Liver (tissue), 9 donors: Measurements from ENCODE around the gene TIMMDC1. TPM values are rescaled to one million over a fixed set of nuclear protein-coding genes. Genes with fewer than 3 reads are reported as not detected.

Experiments
- DNase-seq: peaks from one replicate; pipeline ENCODE4 v3.0.0-alpha.2; 2017; ENCODE audit warnings: low spot score
- H3K27ac ChIP-seq, 2 donors: one replicate each; pipeline ENCODE4 v1.7.0; 2013; ENCODE audit warnings: inconsistent platforms in 2 of 2, low read length in 2 of 2, control low read depth in 1 of 2, low read depth in 1 of 2, mild to moderate bottlenecking in 1 of 2
- H3K27me3 ChIP-seq, 4 donors: one replicate each; pipeline versions ENCODE4 v1.6.1 to v1.7.0; 2013; ENCODE audit warnings: low read length in 3 of 4, inconsistent platforms in 1 of 4, mild to moderate bottlenecking in 1 of 4, moderate library complexity in 1 of 4; ENCODE audit not compliant: control insufficient read depth in 4 of 4, insufficient read depth in 4 of 4
- H3K36me3 ChIP-seq, 4 donors: one replicate each; pipeline versions ENCODE4 v1.6.1 to v1.7.0; 2013; ENCODE audit warnings: low read length in 3 of 4, mild to moderate bottlenecking in 3 of 4, low read depth in 1 of 4, moderate library complexity in 1 of 4; ENCODE audit not compliant: control insufficient read depth in 4 of 4, insufficient read depth in 3 of 4
- H3K4me1 ChIP-seq, 4 donors: one replicate each; pipeline versions ENCODE4 v1.6.1 to v1.7.0; 2013; ENCODE audit warnings: low read length in 3 of 4, mild to moderate bottlenecking in 3 of 4, moderate library complexity in 1 of 4; ENCODE audit not compliant: control insufficient read depth in 4 of 4, insufficient read depth in 4 of 4
- H3K4me3 ChIP-seq, 3 donors: one replicate each; pipeline versions ENCODE4 v1.6.1 to v1.7.0; 2013; ENCODE audit warnings: low read length in 3 of 3, control low read depth in 1 of 3, low read depth in 1 of 3, mild to moderate bottlenecking in 1 of 3
- H3K9ac ChIP-seq, 2 donors: one replicate each; pipeline ENCODE4 v1.7.0; 2013; ENCODE audit warnings: low read length in 2 of 2, mild to moderate bottlenecking in 2 of 2, moderate library complexity in 2 of 2, control low read depth in 1 of 2, low read depth in 1 of 2
- H3K9me3 ChIP-seq, 4 donors: one replicate each; pipeline versions ENCODE4 v1.6.1 to v1.7.0; 2013; ENCODE audit warnings: low read length in 3 of 4; ENCODE audit not compliant: control insufficient read depth in 4 of 4
- EGR1 ChIP-seq, 2 donors: IDR thresholded peaks; 2 replicates each; pipeline ENCODE4 v1.6.1; 2016 to 2018; ENCODE audit warnings: antibody characterized with exemption in 2 of 2, low read depth in 2 of 2
- FOXA1 ChIP-seq: IDR thresholded peaks from 2 replicates; pipeline ENCODE4 v1.6.1; 2016; ENCODE audit warnings: antibody characterized with exemption
- FOXA2 ChIP-seq: IDR thresholded peaks from 2 replicates; pipeline ENCODE4 v1.6.1; 2016; ENCODE audit warnings: antibody characterized with exemption
- GABPA ChIP-seq, 2 donors: IDR thresholded peaks in 1 of 2; conservative IDR thresholded peaks in 1 of 2; 2 replicates each; pipeline ENCODE4 v1.6.1; 2016; ENCODE audit warnings: antibody characterized with exemption in 2 of 2, mild to moderate bottlenecking in 1 of 2, moderate library complexity in 1 of 2
- HNF4A ChIP-seq, 2 donors: conservative IDR thresholded peaks; 2 replicates each; pipeline ENCODE4 v1.6.1; 2016; ENCODE audit warnings: antibody characterized with exemption in 2 of 2, mild to moderate bottlenecking in 2 of 2
- HNF4G ChIP-seq: IDR thresholded peaks from 2 replicates; pipeline ENCODE4 v1.6.1; 2016; ENCODE audit warnings: antibody characterized with exemption
- JUND ChIP-seq, 2 donors: IDR thresholded peaks; 2 replicates each; pipeline ENCODE4 v1.6.1; 2016; ENCODE audit warnings: antibody characterized with exemption in 2 of 2
- NR2F2 ChIP-seq: IDR thresholded peaks from 2 replicates; pipeline ENCODE4 v1.6.1; 2016; ENCODE audit warnings: antibody characterized with exemption
- RAD21 ChIP-seq, 2 donors: IDR thresholded peaks; 2 replicates each; pipeline ENCODE4 v1.6.1; 2016; ENCODE audit warnings: antibody characterized with exemption in 2 of 2, mild to moderate bottlenecking in 2 of 2
- RXRA ChIP-seq, 2 donors: IDR thresholded peaks; 2 replicates each; pipeline ENCODE4 v1.6.1; 2017 to 2018; ENCODE audit warnings: antibody characterized with exemption in 2 of 2, mild to moderate bottlenecking in 1 of 2
- SP1 ChIP-seq: IDR thresholded peaks from 2 replicates; pipeline ENCODE4 v1.6.1; 2018; ENCODE audit warnings: antibody characterized with exemption, mild to moderate bottlenecking
- TAF1 ChIP-seq: conservative IDR thresholded peaks from 2 replicates; pipeline ENCODE4 v1.6.1; 2016; ENCODE audit warnings: antibody characterized with exemption, mild to moderate bottlenecking
- YY1 ChIP-seq: IDR thresholded peaks from 2 replicates; pipeline ENCODE4 v1.6.1; 2016; ENCODE audit warnings: antibody characterized with exemption, mild to moderate bottlenecking
- WGBS: extraction: QIAGEN DNeasy Blood & Tissue Kit; methylation state at CpG from one replicate; pipeline ENCODE4 v1.1.7; 2013; 5-methylcytosine and 5-hydroxymethylcytosine counted together
- polyA plus RNA-seq, 2 donors: library from polyadenylated mRNA; stranded (reverse) in 1 of 2; unstranded in 1 of 2; fragments of 200-250 nt in 1 of 2; fragments of >200 nt in 1 of 2; fragmentation: Nextera tagmentation in 1 of 2; extraction: Ambion mirVana in 1 of 2; gene quantifications; one replicate each; pipeline versions ENCODE4 v1.2.1 to v1.2.3, GENCODE V29; 2013 to 2015
- total RNA-seq, 2 donors: library from RNA; depleted of rRNA; stranded (reverse); fragments of >200 nt; gene quantifications; one replicate each; pipeline ENCODE4 v1.2.3, GENCODE V29; 2014
- TF ChIP-seq, protein P1 (sequence below): IDR thresholded peaks from 2 replicates; pipeline ENCODE4 v1.6.1; 2016; ENCODE audit warnings: antibody characterized with exemption
- TF ChIP-seq, protein P2 (sequence below): fragments of 150-350 bp; IDR thresholded peaks from 2 replicates; pipeline ENCODE4 v1.5.1; 2017; ENCODE audit warnings: improper control_type of control experiment, low read depth, low read length; ENCODE audit not compliant: missing input control
- TF ChIP-seq, protein P3 (sequence below): IDR thresholded peaks from 2 replicates; pipeline ENCODE4 v1.6.1; 2016; ENCODE audit warnings: antibody characterized with exemption, mild to moderate bottlenecking
- TF ChIP-seq, protein P4 (sequence below): IDR thresholded peaks from 2 replicates; pipeline ENCODE4 v1.6.1; 2016; ENCODE audit warnings: antibody characterized with exemption
- TF ChIP-seq, protein P5 (sequence below): IDR thresholded peaks from 2 replicates; pipeline ENCODE4 v1.6.1; 2016; ENCODE audit warnings: antibody characterized with exemption
- donor health status: healthy.
- donor health status: healthy.
- donor health status: healthy.
- donor health status: healthy.
- donor health status: healthy.

Gene TIMMDC1
- total and polyA plus RNA-seq, 4 donors: 25.4 to 54.2 (median 33.2) TPM

DNA sequence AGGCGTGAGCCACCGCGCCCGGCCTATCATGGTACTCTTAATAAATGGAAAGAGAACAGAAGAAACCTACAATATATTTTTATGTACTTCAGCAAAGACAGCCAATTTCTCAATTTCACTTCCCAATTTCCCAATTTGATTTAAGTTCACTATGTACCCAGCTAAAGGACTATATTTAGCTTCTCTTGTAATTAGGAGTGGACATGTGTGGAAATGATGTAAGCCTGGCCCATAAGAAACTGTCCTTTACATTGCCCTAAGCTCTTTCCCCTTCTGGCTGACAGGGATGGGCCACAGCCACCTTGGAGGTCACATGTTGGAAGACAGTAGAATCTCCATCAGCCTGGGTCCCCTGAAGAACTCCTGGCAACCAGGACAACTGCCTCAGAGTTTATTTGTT, 41.1 kb upstream of the TIMMDC1 start (continued):
- TF ChIP-seq HNF4A (conservative IDR thresholded peaks at IDR 0.05) (no peak), GABPA (IDR thresholded peaks at IDR 0.05 in 1 of 2, conservative IDR thresholded peaks at IDR 0.05 in 1 of 2) (no peak)
- TF ChIP-seq, protein P1, sequence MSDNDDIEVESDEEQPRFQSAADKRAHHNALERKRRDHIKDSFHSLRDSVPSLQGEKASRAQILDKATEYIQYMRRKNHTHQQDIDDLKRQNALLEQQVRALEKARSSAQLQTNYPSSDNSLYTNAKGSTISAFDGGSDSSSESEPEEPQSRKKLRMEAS: no peak
- TF ChIP-seq, protein P2, sequence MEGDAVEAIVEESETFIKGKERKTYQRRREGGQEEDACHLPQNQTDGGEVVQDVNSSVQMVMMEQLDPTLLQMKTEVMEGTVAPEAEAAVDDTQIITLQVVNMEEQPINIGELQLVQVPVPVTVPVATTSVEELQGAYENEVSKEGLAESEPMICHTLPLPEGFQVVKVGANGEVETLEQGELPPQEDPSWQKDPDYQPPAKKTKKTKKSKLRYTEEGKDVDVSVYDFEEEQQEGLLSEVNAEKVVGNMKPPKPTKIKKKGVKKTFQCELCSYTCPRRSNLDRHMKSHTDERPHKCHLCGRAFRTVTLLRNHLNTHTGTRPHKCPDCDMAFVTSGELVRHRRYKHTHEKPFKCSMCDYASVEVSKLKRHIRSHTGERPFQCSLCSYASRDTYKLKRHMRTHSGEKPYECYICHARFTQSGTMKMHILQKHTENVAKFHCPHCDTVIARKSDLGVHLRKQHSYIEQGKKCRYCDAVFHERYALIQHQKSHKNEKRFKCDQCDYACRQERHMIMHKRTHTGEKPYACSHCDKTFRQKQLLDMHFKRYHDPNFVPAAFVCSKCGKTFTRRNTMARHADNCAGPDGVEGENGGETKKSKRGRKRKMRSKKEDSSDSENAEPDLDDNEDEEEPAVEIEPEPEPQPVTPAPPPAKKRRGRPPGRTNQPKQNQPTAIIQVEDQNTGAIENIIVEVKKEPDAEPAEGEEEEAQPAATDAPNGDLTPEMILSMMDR: no peak

DNA sequence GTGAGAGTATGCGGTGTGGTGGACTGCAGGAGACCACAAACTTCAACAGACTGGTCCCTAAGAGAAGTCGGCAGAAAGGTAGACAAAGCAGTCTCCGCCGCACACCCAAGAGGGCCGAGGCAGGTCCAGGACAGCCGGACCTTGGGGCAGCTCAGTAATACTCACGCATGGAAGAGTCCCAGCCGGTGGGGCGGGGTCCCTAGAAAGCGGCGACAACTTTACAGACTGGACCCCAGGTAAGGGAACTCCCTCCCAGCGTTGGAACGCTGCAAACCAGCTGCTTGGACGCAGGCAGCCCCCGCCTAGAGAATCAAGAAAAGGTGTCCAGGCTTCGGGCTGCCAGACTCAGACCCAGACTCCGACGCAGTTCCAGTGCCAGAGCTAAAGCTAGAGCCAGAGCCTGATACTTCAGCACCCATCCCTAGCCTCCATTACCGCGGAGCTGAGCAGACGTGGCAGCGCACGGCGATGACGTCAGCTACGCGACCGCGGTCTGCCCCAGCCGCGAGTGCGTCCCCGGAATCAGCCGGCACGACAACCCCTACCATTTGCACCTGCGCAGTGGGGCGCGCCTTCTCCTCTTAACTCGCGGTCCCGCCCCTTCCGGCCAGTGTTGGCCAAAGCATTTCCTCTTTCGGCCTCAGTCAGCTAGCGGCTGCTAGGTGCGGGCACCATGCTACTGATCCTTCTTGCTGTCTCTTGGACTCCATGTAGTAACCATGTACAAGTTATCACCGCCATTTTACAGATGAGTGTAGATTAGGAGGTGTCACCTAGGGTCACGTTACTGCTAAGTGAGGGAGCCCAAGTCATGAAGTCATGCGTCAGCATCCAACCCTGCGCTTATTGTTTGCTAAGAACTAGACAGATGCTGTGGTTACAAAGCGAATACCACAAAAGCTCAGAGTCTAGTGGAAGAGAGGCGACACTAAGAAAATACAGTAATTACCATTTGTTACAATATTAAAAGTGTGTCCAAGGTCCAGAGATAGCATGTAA, 34.9 kb upstream of the TIMMDC1 start, which contains the start of gene TMEM39A:
Gene TMEM39A (minus strand): TSS at position 445 of the 999 bp plus-strand sequence. CDS start 1,541 bp downstream, outside the sequence.
- WGBS: 4% methylated on average over 51 of the region's 51 CpGs
- peak within 1 kb of the TSS; percentile 85 to 95 for H3K27ac ChIP-seq
- peak within 1 kb of the TSS; percentile 65 to 98 for H3K9ac ChIP-seq
- peak; percentile 99 for DNase-seq
- TF ChIP-seq, protein P3, sequence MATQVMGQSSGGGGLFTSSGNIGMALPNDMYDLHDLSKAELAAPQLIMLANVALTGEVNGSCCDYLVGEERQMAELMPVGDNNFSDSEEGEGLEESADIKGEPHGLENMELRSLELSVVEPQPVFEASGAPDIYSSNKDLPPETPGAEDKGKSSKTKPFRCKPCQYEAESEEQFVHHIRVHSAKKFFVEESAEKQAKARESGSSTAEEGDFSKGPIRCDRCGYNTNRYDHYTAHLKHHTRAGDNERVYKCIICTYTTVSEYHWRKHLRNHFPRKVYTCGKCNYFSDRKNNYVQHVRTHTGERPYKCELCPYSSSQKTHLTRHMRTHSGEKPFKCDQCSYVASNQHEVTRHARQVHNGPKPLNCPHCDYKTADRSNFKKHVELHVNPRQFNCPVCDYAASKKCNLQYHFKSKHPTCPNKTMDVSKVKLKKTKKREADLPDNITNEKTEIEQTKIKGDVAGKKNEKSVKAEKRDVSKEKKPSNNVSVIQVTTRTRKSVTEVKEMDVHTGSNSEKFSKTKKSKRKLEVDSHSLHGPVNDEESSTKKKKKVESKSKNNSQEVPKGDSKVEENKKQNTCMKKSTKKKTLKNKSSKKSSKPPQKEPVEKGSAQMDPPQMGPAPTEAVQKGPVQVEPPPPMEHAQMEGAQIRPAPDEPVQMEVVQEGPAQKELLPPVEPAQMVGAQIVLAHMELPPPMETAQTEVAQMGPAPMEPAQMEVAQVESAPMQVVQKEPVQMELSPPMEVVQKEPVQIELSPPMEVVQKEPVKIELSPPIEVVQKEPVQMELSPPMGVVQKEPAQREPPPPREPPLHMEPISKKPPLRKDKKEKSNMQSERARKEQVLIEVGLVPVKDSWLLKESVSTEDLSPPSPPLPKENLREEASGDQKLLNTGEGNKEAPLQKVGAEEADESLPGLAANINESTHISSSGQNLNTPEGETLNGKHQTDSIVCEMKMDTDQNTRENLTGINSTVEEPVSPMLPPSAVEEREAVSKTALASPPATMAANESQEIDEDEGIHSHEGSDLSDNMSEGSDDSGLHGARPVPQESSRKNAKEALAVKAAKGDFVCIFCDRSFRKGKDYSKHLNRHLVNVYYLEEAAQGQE: peak; percentile 95
- TF ChIP-seq GABPA (IDR thresholded peaks at IDR 0.05 in 1 of 2, conservative IDR thresholded peaks at IDR 0.05 in 1 of 2) (peak; percentile 70 to 95), EGR1 (IDR thresholded peaks at IDR 0.05; ENCODE audit: low read depth in 2 of 2) (peak in 1 of 2 donors; percentile 70), FOXA1 (peak; percentile 17), HNF4G (no peak), YY1 (peak; percentile 99), JUND (IDR thresholded peaks at IDR 0.05) (peak in 1 of 2 donors; percentile 18), FOXA2 (peak; percentile 55), RXRA (IDR thresholded peaks at IDR 0.05) (peak; percentile 56 to 62), SP1 (peak; percentile 86), HNF4A (conservative IDR thresholded peaks at IDR 0.05) (peak in 1 of 2 donors; percentile 51), TAF1 (peak; percentile 100), NR2F2 (peak; percentile 39), RAD21 (IDR thresholded peaks at IDR 0.05) (peak in 1 of 2 donors; percentile 54)
- TF ChIP-seq, protein P4, sequence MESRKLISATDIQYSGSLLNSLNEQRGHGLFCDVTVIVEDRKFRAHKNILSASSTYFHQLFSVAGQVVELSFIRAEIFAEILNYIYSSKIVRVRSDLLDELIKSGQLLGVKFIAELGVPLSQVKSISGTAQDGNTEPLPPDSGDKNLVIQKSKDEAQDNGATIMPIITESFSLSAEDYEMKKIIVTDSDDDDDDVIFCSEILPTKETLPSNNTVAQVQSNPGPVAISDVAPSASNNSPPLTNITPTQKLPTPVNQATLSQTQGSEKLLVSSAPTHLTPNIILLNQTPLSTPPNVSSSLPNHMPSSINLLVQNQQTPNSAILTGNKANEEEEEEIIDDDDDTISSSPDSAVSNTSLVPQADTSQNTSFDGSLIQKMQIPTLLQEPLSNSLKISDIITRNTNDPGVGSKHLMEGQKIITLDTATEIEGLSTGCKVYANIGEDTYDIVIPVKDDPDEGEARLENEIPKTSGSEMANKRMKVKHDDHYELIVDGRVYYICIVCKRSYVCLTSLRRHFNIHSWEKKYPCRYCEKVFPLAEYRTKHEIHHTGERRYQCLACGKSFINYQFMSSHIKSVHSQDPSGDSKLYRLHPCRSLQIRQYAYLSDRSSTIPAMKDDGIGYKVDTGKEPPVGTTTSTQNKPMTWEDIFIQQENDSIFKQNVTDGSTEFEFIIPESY: peak; percentile 95
- TF ChIP-seq, protein P2: peak; percentile 22
- TF ChIP-seq, protein P1: peak; percentile 93
- TF ChIP-seq, protein P5, sequence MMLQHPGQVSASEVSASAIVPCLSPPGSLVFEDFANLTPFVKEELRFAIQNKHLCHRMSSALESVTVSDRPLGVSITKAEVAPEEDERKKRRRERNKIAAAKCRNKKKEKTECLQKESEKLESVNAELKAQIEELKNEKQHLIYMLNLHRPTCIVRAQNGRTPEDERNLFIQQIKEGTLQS: peak; percentile 47
- H3K27me3 ChIP-seq: no peaks in the 10 kb centered on the region
- peaks cover 4 to 14% (median 12%) of the 10 kb centered on the region in 4 donors for H3K36me3 ChIP-seq
- H3K4me1 ChIP-seq: peaks cover 2 to 29% (median 19%) of the 10 kb centered on the region in 4 donors
- H3K4me3 ChIP-seq: peak within 1 kb of the TSS; percentile 77 to 99 (median 94)
- H3K9me3 ChIP-seq: no peaks in the 10 kb centered on the region
